ENCODE data around the gene HMGCR. TPM values are rescaled to one million over a fixed set of nuclear protein-coding genes. Genes with fewer than 3 reads are reported as not detected.
"Not testable (repeated sequence)": the region's sequence is repeated elsewhere in the genome, so short reads cannot be mapped to it uniquely, and the experiment has no call there.

Gene HMGCR
- polyA plus RNA-seq, 1 of the 3 experiments (the other 2 are of a cell fraction), result 8.2 TPM

DNA sequence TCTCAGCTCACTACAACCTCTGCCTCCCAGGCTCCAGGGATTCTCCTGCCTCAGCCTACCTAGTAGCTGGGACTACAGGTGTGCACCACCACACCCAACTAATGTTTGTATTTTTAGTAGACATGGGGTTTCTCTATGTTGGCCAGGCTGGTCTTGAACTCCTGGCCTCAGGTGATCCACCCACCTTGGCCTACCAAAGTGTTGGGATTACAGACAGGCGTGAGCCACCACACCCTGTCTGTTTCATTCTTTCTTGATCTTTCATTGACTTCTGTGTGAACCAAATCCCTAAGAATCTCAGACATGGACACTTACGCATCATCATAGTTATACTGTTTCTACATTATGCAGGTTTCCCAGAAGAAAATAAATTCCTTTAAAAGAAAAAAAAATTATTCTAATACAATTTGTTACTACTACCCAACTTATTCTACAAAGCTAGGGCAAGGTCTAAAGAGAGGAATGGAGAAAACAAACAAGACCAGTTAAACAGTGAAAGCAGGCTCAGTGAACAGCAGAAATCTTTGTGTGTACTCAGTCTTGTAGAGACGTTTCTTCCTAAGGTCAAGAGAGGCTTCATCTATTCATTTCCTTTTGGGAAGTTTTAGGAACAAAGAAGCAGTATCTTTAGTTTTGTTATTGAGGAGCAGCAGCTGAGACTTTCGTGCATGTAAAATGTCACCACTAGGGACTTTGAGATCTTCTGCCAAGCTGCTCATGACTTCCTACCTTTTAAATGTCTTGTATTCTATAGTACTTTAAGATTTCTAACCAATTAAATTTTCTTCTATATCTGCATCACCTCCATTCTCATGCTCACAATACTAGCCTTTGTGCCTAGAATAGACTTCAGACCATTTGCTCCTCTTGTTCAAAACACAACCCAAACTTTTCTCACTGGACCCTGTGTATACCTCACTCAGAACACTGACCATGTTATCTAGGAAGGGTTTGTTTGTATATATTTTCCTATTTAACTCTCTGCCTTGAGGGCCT, 5.6 kb upstream of the HMGCR start:
- Histone ChIP-seq H3K4me3 (ENCODE audit: low read depth in 2 of 2, low read length in 1 of 2) (no peak overlapping the region), H3K9me3 (no peaks in the 10 kb centered on the region), H3K9ac (no peak overlapping the region), H3F3A (replicated peaks; ENCODE audit: insufficient read depth) (peaks cover 7% of the 10 kb centered on the region), H3K79me2 (ENCODE audit: insufficient read depth) (no peaks in the 10 kb centered on the region), H3K4me1 (ENCODE audit: control insufficient read depth in 1 of 2, insufficient read depth in 2 of 2, low read depth in 1 of 2, low read length in 1 of 2) (no peaks in the 10 kb centered on the region; a peak in 1 of 4 replicates), H2AFZ (ENCODE audit: low read depth) (0 out of 2 replicates have a peak overlapping the region, but pooled peaks have one; percentile 59), H3K36me3 (replicated peaks in 1 of 2; ENCODE audit: control insufficient read depth in 1 of 2, insufficient read depth in 2 of 2, low read length in 1 of 2) (no peaks in the 10 kb centered on the region), H4K20me1 (ENCODE audit: insufficient read depth) (no peaks in the 10 kb centered on the region), H3K27me3 (ENCODE audit: insufficient read depth) (no peaks in the 10 kb centered on the region), H3K9me2 (no peaks in the 10 kb centered on the region), H3K4me2 (no peak overlapping the region), H3K27ac (ENCODE audit: low read depth in 2 of 2, low read length in 1 of 2) (no peak overlapping the region)
- TF ChIP-seq, protein P1, sequence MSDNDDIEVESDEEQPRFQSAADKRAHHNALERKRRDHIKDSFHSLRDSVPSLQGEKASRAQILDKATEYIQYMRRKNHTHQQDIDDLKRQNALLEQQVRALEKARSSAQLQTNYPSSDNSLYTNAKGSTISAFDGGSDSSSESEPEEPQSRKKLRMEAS (IDR thresholded peaks at IDR 0.05; ENCODE audit: low read depth), result no peak
- no peak for TF ChIP-seq RAD21 (IDR thresholded peaks at IDR 0.05; ENCODE audit: low read length)
- TF ChIP-seq POLR2AphosphoS5 (IDR thresholded peaks at IDR 0.05; ENCODE audit: low read depth, low read length), result no peak
- no peak for TF ChIP-seq MEF2A (IDR thresholded peaks at IDR 0.05; ENCODE audit: borderline replicate concordance, low read depth)
- no peak for TF ChIP-seq TAF1 (IDR thresholded peaks at IDR 0.05; ENCODE audit: borderline replicate concordance, low read depth, low read length)
- TF ChIP-seq EZH2phosphoT487 (IDR thresholded peaks at IDR 0.05; ENCODE audit: borderline replicate concordance, low read depth), result no peak
- no peak for DNase-seq
- ChIA-PET POLR2A (no interaction called here), CTCF (interaction anchor here (0.6 to 1.2 kb wide), 3 partner anchors 7 to 51 kb away, joined by 3 to 6 read pairs (median 3); no protein-coding TSS in a partner anchor)
- WGBS (ENCODE audit: low lambda C conversion rate), result 64% methylated on average over 4 of the region's 4 CpGs

GRCh38 chr5:75333759-75334158, 3.3 kb upstream of the HMGCR start:
- CTCF ChIA-PET; H3K4me3 ChIP-seq (ENCODE audit: low read depth in 2 of 2, low read length in 1 of 2); H4K20me1 ChIP-seq (ENCODE audit: insufficient read depth); H3K9me3 ChIP-seq; POLR2A ChIA-PET; H3K36me3 ChIP-seq (replicated peaks in 1 of 2; ENCODE audit: control insufficient read depth in 1 of 2, insufficient read depth in 2 of 2, low read length in 1 of 2); H3K9me2 ChIP-seq; H2AFZ ChIP-seq (ENCODE audit: low read depth); H3K27ac ChIP-seq (ENCODE audit: low read depth in 2 of 2, low read length in 1 of 2); H3K4me1 ChIP-seq (ENCODE audit: control insufficient read depth in 1 of 2, insufficient read depth in 2 of 2, low read depth in 1 of 2, low read length in 1 of 2); H3K9ac ChIP-seq; H3K4me2 ChIP-seq; H3F3A ChIP-seq (replicated peaks; ENCODE audit: insufficient read depth); H3K27me3 ChIP-seq (ENCODE audit: insufficient read depth); DNase-seq: not testable (repeated sequence)
- peaks cover 16% of the 10 kb centered on the region for H3K79me2 ChIP-seq (ENCODE audit: insufficient read depth)
- 99% methylated on average over 15 of the region's 23 CpGs for WGBS (ENCODE audit: low lambda C conversion rate)

- H3K36me3 ChIP-seq (replicated peaks in 1 of 2; ENCODE audit: control insufficient read depth in 1 of 2, insufficient read depth in 2 of 2, low read length in 1 of 2); H3K9me3 ChIP-seq; H3K9me2 ChIP-seq; H3K9ac ChIP-seq; H3K27me3 ChIP-seq (ENCODE audit: insufficient read depth); CTCF ChIA-PET; H3K4me2 ChIP-seq; H2AFZ ChIP-seq (ENCODE audit: low read depth); H3K27ac ChIP-seq (ENCODE audit: low read depth in 2 of 2, low read length in 1 of 2); H3K4me3 ChIP-seq (ENCODE audit: low read depth in 2 of 2, low read length in 1 of 2); POLR2A ChIA-PET; H3K4me1 ChIP-seq (ENCODE audit: control insufficient read depth in 1 of 2, insufficient read depth in 2 of 2, low read depth in 1 of 2, low read length in 1 of 2); DNase-seq; H4K20me1 ChIP-seq (ENCODE audit: insufficient read depth); H3F3A ChIP-seq (replicated peaks; ENCODE audit: insufficient read depth): not testable (repeated sequence)
- WGBS (ENCODE audit: low lambda C conversion rate), result 91% methylated on average over 10 of the region's 10 CpGs
- peaks cover 22% of the 10 kb centered on the region for H3K79me2 ChIP-seq (ENCODE audit: insufficient read depth)
Measured at GRCh38 chr5:75334413-75334812, 2.6 kb upstream of the HMGCR start.
